Uterus (tissue), 2 donors: ENCODE measurements around the gene ANKLE2.

Source experiments
- POLR2A ChIP-seq, 2 donors: fragments of 450-650 bp; IDR thresholded peaks; one replicate each; pipeline ENCODE4 v1.6.1; 2016; ENCODE audit warnings: antibody characterized with exemption in 2 of 2, mild to moderate bottlenecking in 1 of 2, moderate library complexity in 1 of 2
- TF ChIP-seq, protein P1 (sequence below), 4 experiments: fragments of 200-600 bp in 2 of 4; fragments of 450-650 bp in 2 of 4; sonication (generic) in 2 of 4; IDR thresholded peaks; one replicate each; pipeline ENCODE4 v1.5.1; 2016 to 2019; ENCODE audit warnings: antibody characterized with exemption in 4 of 4, mild to moderate bottlenecking in 2 of 4, moderate library complexity in 1 of 4

DNA sequence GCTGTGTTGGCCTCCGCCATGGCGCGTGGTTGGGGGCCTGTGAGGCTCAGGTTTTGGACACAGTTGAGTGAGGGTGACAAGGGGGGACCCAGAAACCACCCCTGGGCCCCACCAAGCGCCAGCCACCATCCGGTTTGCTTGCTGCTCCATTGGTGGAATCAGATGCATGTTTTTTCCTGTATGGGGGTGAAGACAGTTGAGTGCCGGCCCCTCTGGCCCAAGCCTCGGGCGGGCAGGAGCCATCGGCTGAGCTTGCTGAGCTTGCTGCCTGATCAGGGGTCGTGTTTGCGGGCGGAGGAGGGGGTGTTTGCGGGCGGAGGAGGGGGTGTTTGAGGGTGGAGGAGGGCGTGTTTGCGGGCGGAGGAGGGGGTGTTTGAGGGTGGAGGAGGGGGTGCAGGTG, 44.6 kb downstream of the ANKLE2 start:
- TF ChIP-seq, protein P1, sequence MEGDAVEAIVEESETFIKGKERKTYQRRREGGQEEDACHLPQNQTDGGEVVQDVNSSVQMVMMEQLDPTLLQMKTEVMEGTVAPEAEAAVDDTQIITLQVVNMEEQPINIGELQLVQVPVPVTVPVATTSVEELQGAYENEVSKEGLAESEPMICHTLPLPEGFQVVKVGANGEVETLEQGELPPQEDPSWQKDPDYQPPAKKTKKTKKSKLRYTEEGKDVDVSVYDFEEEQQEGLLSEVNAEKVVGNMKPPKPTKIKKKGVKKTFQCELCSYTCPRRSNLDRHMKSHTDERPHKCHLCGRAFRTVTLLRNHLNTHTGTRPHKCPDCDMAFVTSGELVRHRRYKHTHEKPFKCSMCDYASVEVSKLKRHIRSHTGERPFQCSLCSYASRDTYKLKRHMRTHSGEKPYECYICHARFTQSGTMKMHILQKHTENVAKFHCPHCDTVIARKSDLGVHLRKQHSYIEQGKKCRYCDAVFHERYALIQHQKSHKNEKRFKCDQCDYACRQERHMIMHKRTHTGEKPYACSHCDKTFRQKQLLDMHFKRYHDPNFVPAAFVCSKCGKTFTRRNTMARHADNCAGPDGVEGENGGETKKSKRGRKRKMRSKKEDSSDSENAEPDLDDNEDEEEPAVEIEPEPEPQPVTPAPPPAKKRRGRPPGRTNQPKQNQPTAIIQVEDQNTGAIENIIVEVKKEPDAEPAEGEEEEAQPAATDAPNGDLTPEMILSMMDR (IDR thresholded peaks at IDR 0.05): no peak
- no peak for TF ChIP-seq POLR2A (IDR thresholded peaks at IDR 0.05)
